ENCODE data around the gene ZNHIT6.

GRCh38 chr1:85652327-85652726 is 55.9 kb downstream of the ZNHIT6 start:
- TF ChIP-seq CTCF (conservative IDR thresholded peaks at IDR 0.05 in 1 of 2, IDR thresholded peaks at IDR 0.05 in 1 of 2; ENCODE audit: extremely low read depth in 1 of 2, insufficient read depth in 1 of 2, low read depth in 1 of 2, low read length in 2 of 2) (no peak), EZH2 (IDR thresholded peaks at IDR 0.05; ENCODE audit: borderline replicate concordance, low read length) (no peak)
